Astrocyte (in vitro differentiated cells and primary cell): ENCODE data around the gene MOB1B. TPM values are rescaled to one million over a fixed set of nuclear protein-coding genes. Genes with fewer than 3 reads are reported as not detected.
A peak's percentile ranks its signal among the peaks of the same experiment; 100 is the strongest.

ENCODE experiments used
- DNase-seq: peaks from one replicate; pipeline ENCODE4 v3.0.0-alpha.2; 2010; ENCODE audit warnings: low read depth
- FAIRE-seq: peaks from 2 replicates; lab custom pipeline; 2011; peaks lifted over from hg19 to GRCh38; lab: Jason Lieb, UNC
- H2AFZ ChIP-seq: 2 replicates; pipeline ENCODE4 v1.6.0; 2012; ENCODE audit warnings: low read depth, low read length, inconsistent platforms
- H3K27ac ChIP-seq: 2 replicates; pipeline ENCODE4 v1.5.1; 2011; ENCODE audit warnings: low read depth, low read length, inconsistent platforms
- H3K27me3 ChIP-seq: 2 replicates; pipeline ENCODE4 v1.6.0; 2011; ENCODE audit warnings: low read length, inconsistent platforms; ENCODE audit not compliant: insufficient read depth
- H3K36me3 ChIP-seq: 2 replicates; pipeline ENCODE4 v1.5.1; 2011; ENCODE audit warnings: low read length, inconsistent platforms; ENCODE audit not compliant: insufficient read depth
- H3K4me1 ChIP-seq: 2 replicates; pipeline ENCODE4 v1.5.1; 2011; ENCODE audit warnings: low read length, inconsistent platforms; ENCODE audit not compliant: insufficient read depth
- H3K4me2 ChIP-seq: 2 replicates; pipeline ENCODE4 v1.6.0; 2012; ENCODE audit warnings: low read length, inconsistent platforms
- H3K4me3 ChIP-seq: 2 replicates; pipeline ENCODE4 v1.5.1; 2011; ENCODE audit warnings: low read depth, mild to moderate bottlenecking, low read length, inconsistent platforms; ENCODE audit not compliant: insufficient read depth
- H3K79me2 ChIP-seq: 2 replicates; pipeline ENCODE4 v1.6.0; 2012; ENCODE audit warnings: mild to moderate bottlenecking, low read length, inconsistent platforms; ENCODE audit not compliant: insufficient read depth
- H3K9ac ChIP-seq: 2 replicates; pipeline ENCODE4 v1.6.0; 2012; ENCODE audit warnings: mild to moderate bottlenecking, low read length, inconsistent platforms
- H3K9me3 ChIP-seq: 2 replicates; pipeline ENCODE4 v1.5.1; 2012; ENCODE audit warnings: low read depth, mild to moderate bottlenecking, low read length, inconsistent platforms; ENCODE audit not compliant: insufficient read depth
- H4K20me1 ChIP-seq: 2 replicates; pipeline ENCODE4 v1.6.0; 2012; ENCODE audit warnings: low read length, inconsistent platforms; ENCODE audit not compliant: insufficient read depth
- H3K27ac Mint-ChIP-seq: one replicate; pipeline ENCODE4 v1.8.0; 2021; ENCODE audit warnings: mild to moderate bottlenecking, mixed read lengths; ENCODE audit not compliant: unreplicated experiment
- H3K27me3 Mint-ChIP-seq: one replicate; pipeline ENCODE4 v1.8.0; 2021; ENCODE audit warnings: low read depth, mixed read lengths; ENCODE audit not compliant: unreplicated experiment
- H3K36me3 Mint-ChIP-seq: one replicate; pipeline ENCODE4 v1.8.0; 2021; ENCODE audit warnings: low read depth, mixed read lengths; ENCODE audit not compliant: unreplicated experiment
- H3K4me1 Mint-ChIP-seq: one replicate; pipeline ENCODE4 v1.8.0; 2021; ENCODE audit warnings: low read depth, mixed read lengths; ENCODE audit not compliant: unreplicated experiment
- H3K4me3 Mint-ChIP-seq: one replicate; pipeline ENCODE4 v1.8.0; 2021; ENCODE audit warnings: mild to moderate bottlenecking, moderate library complexity, mixed read lengths; ENCODE audit not compliant: unreplicated experiment
- H3K9me3 Mint-ChIP-seq: one replicate; pipeline ENCODE4 v1.8.0; 2021; ENCODE audit warnings: mild to moderate bottlenecking, mixed read lengths; ENCODE audit not compliant: unreplicated experiment
- EZH2 ChIP-seq: IDR thresholded peaks from 2 replicates; pipeline ENCODE4 v1.6.1; 2012; ENCODE audit warnings: mild to moderate bottlenecking, low read length, inconsistent platforms; ENCODE audit not compliant: insufficient read depth
- total RNA-seq: library from RNA; stranded (reverse); gene quantifications from 2 replicates; pipeline ENCODE4 v1.2.1, GENCODE V29; 2021
- TF ChIP-seq, protein P1 (sequence below): IDR thresholded peaks from 2 replicates; pipeline ENCODE4 v1.5.1; 2011; ENCODE audit warnings: low read depth, mild to moderate bottlenecking, inconsistent platforms, low read length, moderate library complexity; ENCODE audit not compliant: insufficient read depth

The MOB1B gene
- total RNA-seq, 1 donor from 2014 or later = 40.6 TPM

DNA sequence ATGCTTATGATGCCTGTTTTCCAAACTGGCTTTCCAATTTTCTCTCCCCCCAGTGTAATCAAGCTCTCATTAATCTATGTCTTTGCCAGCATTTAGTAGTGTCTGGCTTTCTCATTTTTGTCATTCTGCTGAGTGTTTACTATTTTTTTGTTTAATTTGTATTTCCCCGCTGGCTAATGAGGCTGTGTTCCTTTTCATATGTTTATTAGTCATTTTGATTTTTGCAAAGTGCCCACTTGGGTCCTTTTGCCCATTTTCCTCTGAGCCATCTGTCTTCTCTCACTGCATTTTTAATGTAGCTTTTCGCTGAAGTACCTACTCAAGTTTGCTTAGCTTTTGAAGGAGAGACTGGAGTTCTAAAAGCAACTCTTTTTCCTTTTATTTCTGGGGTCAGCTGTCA is 106.0 kb downstream of the MOB1B start:
- H3K4me2 ChIP-seq = no peak overlapping the region
- no peaks in the 10 kb centered on the region for H3K27me3 ChIP-seq
- H3K9me3 Mint-ChIP-seq = no peaks in the 10 kb centered on the region
- H3K4me1 Mint-ChIP-seq = peaks cover 14% of the 10 kb centered on the region
- no peak overlapping the region for H3K27ac Mint-ChIP-seq
- H3K9ac ChIP-seq = no peak overlapping the region
- H4K20me1 ChIP-seq = no peaks in the 10 kb centered on the region
- no peak overlapping the region for H3K4me3 ChIP-seq
- no peaks in the 10 kb centered on the region for H3K9me3 ChIP-seq
- H2AFZ ChIP-seq = no peak overlapping the region
- no peaks in the 10 kb centered on the region for H3K36me3 ChIP-seq
- H3K4me1 ChIP-seq = peaks cover 18% of the 10 kb centered on the region
- H3K79me2 ChIP-seq = peaks cover 67% of the 10 kb centered on the region
- no peak overlapping the region for H3K27ac ChIP-seq
- DNase-seq (no peak), FAIRE-seq (no peak)
- no peaks in the 10 kb centered on the region for H3K27me3 Mint-ChIP-seq
- no peak overlapping the region for H3K4me3 Mint-ChIP-seq
- TF ChIP-seq, protein P1, sequence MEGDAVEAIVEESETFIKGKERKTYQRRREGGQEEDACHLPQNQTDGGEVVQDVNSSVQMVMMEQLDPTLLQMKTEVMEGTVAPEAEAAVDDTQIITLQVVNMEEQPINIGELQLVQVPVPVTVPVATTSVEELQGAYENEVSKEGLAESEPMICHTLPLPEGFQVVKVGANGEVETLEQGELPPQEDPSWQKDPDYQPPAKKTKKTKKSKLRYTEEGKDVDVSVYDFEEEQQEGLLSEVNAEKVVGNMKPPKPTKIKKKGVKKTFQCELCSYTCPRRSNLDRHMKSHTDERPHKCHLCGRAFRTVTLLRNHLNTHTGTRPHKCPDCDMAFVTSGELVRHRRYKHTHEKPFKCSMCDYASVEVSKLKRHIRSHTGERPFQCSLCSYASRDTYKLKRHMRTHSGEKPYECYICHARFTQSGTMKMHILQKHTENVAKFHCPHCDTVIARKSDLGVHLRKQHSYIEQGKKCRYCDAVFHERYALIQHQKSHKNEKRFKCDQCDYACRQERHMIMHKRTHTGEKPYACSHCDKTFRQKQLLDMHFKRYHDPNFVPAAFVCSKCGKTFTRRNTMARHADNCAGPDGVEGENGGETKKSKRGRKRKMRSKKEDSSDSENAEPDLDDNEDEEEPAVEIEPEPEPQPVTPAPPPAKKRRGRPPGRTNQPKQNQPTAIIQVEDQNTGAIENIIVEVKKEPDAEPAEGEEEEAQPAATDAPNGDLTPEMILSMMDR = no peak
- TF ChIP-seq EZH2 = no peak
- peaks cover 2% of the 10 kb centered on the region for H3K36me3 Mint-ChIP-seq

DNA sequence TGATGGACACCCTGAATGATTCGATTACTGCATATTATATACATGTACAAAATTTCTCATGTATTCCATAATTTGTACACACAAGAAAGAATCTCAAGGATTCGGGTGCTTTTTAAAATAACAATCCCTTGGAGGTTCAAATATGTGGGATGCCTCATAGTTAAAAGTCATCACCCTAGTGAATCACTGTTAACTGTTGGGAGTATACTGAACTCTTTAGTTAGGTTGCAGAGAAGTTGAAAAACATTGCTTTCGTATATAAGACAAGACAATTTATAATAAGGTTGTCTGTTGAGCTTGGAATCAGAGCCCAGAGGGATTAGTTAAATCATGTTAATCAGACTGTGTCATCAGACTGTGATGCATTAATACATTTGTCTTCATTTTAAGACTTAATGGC is 106.9 kb downstream of the MOB1B start:
- Mint-ChIP-seq H3K4me3 (no peak overlapping the region), H3K4me1 (peaks cover 14% of the 10 kb centered on the region), H3K27ac (no peak overlapping the region), H3K27me3 (no peaks in the 10 kb centered on the region), H3K9me3 (peaks cover 3% of the 10 kb centered on the region), H3K36me3 (peaks cover 4% of the 10 kb centered on the region)
- Histone ChIP-seq H2AFZ (no peak overlapping the region), H3K36me3 (no peaks in the 10 kb centered on the region), H3K9me3 (no peaks in the 10 kb centered on the region), H3K4me3 (no peak overlapping the region), H3K9ac (no peak overlapping the region), H3K79me2 (peaks cover 58% of the 10 kb centered on the region), H3K27ac (peak overlapping the region; percentile 24), H3K27me3 (no peaks in the 10 kb centered on the region), H3K4me2 (peak overlapping the region; percentile 50), H3K4me1 (peaks cover 18% of the 10 kb centered on the region), H4K20me1 (no peaks in the 10 kb centered on the region)
- DNase-seq (peak; percentile 51), FAIRE-seq (peak; percentile 54)
- TF ChIP-seq EZH2 = no peak
- TF ChIP-seq, protein P1 = no peak

DNA sequence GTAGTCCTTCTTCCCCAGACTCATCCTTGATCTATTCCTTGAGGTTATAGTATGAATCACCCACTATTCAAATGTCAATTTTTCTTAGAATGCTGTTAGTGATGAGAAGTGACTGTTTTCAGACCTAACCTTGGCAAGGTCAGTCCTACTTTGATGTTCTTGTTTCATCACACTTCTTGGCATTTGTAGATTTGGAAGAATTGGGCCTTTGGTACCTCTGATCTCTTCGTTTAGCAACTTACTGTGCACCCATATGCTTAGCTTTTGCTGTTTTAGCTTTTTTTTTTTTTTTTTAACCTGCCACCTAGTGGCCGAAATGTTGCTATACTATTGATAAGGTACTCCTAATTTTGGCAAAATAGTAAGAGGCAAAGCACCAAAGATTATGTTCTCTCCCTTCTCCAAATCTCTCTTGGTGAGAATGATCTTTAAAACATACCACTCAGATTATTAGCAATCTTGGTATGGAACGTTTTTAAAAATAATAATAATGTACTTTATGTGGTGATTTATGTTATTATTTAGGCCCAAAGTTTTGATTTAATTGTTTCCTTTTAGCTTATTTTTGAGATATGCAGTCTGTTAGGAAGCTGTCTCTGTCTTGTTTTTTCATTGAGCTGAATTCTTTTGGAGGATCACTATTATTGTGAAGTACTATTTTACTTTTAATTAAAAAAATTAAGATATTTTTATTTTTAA is 107.9 kb downstream of the MOB1B start:
- Histone ChIP-seq H3K79me2 (peaks cover 49% of the 10 kb centered on the region), H3K4me2 (peak overlapping the region; percentile 50), H3K27ac (peak overlapping the region; percentile 24), H2AFZ (no peak overlapping the region), H3K9me3 (no peaks in the 10 kb centered on the region), H3K27me3 (no peaks in the 10 kb centered on the region), H3K36me3 (no peaks in the 10 kb centered on the region), H3K9ac (no peak overlapping the region), H3K4me3 (no peak overlapping the region), H3K4me1 (peaks cover 18% of the 10 kb centered on the region), H4K20me1 (no peaks in the 10 kb centered on the region)
- TF ChIP-seq, protein P1 = peak; percentile 90
- TF ChIP-seq EZH2 = no peak
- Mint-ChIP-seq H3K27ac (no peak overlapping the region), H3K9me3 (peaks cover 3% of the 10 kb centered on the region), H3K27me3 (no peaks in the 10 kb centered on the region), H3K4me1 (peaks cover 14% of the 10 kb centered on the region), H3K4me3 (no peak overlapping the region), H3K36me3 (peaks cover 4% of the 10 kb centered on the region)
- FAIRE-seq (no peak), DNase-seq (peak; percentile 25)
